Neural progenitor cell (in vitro differentiated cells): ENCODE results near the gene MTX1.

Experiments
- CTCF ChIP-seq: fragments of 200-600 bp; sonication (generic); IDR thresholded peaks from 2 replicates; pipeline ENCODE4 v1.5.1; 2017; ENCODE audit warnings: antibody characterized with exemption, mild to moderate bottlenecking
- EZH2 ChIP-seq: fragments of 200-600 bp; sonication (generic); IDR thresholded peaks from 2 replicates; pipeline ENCODE4 v1.6.1; 2017; ENCODE audit warnings: antibody characterized with exemption, mild to moderate bottlenecking, moderate library complexity
- EZH2phosphoT487 ChIP-seq: fragments of 200-600 bp; sonication (generic); IDR thresholded peaks from 2 replicates; pipeline ENCODE4 v1.6.1; 2017; ENCODE audit warnings: antibody characterized with exemption

GRCh38 chr1:155206891-155207805, 1.3 kb upstream of the MTX1 start:
- TF ChIP-seq CTCF: peak; percentile 80
- no peak for TF ChIP-seq EZH2phosphoT487
- no peak for TF ChIP-seq EZH2
